GM21367 (cell line): ENCODE data around the gene PDE6G.
A peak's percentile ranks its signal among the peaks of the same experiment; 100 is the strongest.
"Not testable (repeated sequence)": the region's sequence is repeated elsewhere in the genome, so short reads cannot be mapped to it uniquely, and the experiment has no call there.

Experiments used
- ATAC-seq: cut with Tn5 transposase; IDR thresholded peaks from one replicate; pipeline ENCODE4 v1.9.1; 2021; ENCODE audit not compliant: unreplicated experiment

The PDE6G gene

GRCh38 chr17:81687770-81688541 is 31.6 kb upstream of the PDE6G start:
- no peak for ATAC-seq

- no peak for ATAC-seq
Measured at GRCh38 chr17:81686614-81687013, 30.3 kb upstream of the PDE6G start.

- ATAC-seq = no peak
Measured at GRCh38 chr17:81685108-81685507, 28.8 kb upstream of the PDE6G start.

DNA sequence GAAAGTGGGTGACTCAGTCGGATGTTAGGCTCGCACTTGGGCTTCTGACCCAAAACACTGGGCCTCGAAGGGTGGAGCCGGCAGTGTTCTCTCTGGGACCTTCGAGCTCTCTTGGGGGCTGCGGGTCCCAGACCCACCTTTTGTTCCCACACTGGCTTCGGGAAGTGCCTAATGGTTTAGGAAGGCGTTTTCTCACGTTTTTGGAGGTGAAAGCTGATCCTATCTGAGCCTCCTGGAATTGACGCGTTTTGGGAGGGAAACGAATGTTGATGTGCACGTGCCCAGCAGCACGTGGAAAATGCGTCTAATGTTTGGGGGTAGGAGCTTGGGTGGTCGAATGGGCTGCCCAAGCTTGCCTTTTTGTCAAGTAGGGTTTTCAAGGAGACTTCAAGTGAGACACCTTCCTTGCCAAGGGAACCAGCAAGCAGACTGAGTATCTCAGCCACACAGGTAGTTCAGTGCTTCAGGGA is 28.1 kb upstream of the PDE6G start:
- ATAC-seq = no peak

DNA sequence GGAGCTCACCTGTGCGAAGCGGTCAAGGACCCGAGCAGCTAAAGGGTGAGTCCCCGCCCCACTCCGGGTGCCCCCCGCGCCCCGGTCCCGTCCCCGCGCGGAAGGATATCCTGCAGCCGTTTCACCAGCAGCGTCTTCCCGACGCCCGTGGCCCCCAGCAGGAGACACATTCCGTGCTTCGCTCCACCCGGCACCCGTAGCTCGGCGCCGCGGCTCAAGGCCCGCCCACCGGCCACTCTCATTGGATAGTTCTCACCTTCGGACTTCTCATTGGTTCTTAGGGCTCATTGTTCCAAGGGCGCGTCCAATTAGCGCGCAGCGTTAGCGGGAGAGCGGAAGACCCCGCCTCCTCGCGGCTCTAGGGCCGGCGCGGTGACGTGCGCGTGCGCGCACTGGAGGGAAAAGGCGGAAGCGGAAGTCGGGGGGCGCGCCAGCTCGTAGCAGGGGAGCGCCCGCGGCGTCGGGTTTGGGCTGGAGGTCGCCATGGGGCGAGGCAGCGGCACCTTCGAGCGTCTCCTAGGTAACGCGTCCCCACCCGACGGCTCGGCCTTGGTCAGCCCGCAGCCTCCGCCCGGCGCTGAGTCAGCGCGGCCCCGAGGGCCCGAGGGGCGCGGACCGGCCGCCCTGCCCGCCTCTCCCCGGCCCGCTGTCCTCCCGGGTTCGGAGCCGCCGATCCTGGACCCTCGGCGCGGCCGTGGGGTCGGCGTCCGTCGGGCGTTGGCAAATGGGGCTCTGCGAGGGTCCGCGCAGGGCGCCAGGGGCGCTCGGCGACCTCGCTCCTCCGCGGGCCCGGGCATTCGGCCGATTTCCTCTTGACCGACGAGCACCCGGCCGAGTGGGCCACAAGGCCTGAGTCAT is 27.5 kb upstream of the PDE6G start, which contains the start of the genes ARL16 and HGS:
Gene ARL16, minus strand, starts transcription at position 214 of the 858 bp plus-strand sequence. Its CDS starts 44 bp downstream, at position 170.
Gene HGS, plus strand, starts transcription at position 428 of the 858 bp plus-strand sequence. Its CDS starts 56 bp downstream, at position 484.
- peak; percentile 78 for ATAC-seq

- no peak for ATAC-seq
Measured at GRCh38 chr17:81683208-81683583, 26.9 kb upstream of the PDE6G start.

- no peak for ATAC-seq
Measured at GRCh38 chr17:81682565-81683207, 26.3 kb upstream of the PDE6G start.

GRCh38 chr17:81681672-81682071 is 25.3 kb upstream of the PDE6G start:
- ATAC-seq = no peak

- ATAC-seq = no peak
Measured at GRCh38 chr17:81680150-81680549, 23.8 kb upstream of the PDE6G start.

DNA sequence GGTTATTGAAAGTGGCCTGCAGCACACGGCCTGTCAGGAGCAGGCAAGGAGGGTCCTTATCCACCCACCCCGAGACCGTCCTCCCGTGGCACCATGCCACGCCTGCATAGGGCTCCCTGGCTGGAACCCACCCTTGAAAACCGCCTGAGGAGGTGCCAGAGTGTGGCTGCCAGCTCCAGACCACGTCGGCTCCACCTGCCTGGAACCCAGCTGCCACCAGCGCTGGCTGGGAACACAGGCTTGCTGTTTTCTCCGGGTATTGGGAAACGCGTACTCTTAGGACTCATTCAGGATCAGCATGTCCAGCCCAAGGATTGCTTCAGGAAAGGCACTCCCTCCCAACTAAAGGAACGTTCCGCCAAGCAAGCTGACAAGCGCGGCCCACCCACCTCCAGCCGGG is 20.6 kb upstream of the PDE6G start:
- ATAC-seq = no peak

GRCh38 chr17:81675515-81676221 is 19.3 kb upstream of the PDE6G start:
- not testable (repeated sequence) for ATAC-seq

- no peak for ATAC-seq
Measured at GRCh38 chr17:81673561-81674258, 17.4 kb upstream of the PDE6G start.

DNA sequence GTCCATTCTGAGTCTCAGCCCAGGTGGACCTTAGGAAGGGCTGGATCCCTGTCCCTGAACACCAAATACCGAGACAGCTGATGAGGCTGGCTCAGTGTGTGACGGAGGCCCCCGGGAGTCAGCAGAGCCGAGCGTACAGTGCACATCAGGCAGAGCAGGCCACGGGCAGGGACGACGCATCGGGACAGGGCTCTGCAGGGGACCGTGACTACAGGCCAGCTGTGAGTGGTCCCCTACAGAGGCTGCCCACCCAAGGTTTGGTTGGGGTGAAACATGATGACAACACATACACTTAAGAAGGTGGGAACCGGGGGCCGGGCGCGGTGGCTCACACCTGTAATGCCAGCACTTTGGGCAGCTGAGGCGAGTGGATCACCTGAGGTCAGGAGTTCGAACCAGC is 16.6 kb upstream of the PDE6G start:
- no peak for ATAC-seq

GRCh38 chr17:81672504-81672903 is 16.2 kb upstream of the PDE6G start:
- no peak for ATAC-seq

- no peak for ATAC-seq
Measured at GRCh38 chr17:81667754-81668153, 11.4 kb upstream of the PDE6G start.

DNA sequence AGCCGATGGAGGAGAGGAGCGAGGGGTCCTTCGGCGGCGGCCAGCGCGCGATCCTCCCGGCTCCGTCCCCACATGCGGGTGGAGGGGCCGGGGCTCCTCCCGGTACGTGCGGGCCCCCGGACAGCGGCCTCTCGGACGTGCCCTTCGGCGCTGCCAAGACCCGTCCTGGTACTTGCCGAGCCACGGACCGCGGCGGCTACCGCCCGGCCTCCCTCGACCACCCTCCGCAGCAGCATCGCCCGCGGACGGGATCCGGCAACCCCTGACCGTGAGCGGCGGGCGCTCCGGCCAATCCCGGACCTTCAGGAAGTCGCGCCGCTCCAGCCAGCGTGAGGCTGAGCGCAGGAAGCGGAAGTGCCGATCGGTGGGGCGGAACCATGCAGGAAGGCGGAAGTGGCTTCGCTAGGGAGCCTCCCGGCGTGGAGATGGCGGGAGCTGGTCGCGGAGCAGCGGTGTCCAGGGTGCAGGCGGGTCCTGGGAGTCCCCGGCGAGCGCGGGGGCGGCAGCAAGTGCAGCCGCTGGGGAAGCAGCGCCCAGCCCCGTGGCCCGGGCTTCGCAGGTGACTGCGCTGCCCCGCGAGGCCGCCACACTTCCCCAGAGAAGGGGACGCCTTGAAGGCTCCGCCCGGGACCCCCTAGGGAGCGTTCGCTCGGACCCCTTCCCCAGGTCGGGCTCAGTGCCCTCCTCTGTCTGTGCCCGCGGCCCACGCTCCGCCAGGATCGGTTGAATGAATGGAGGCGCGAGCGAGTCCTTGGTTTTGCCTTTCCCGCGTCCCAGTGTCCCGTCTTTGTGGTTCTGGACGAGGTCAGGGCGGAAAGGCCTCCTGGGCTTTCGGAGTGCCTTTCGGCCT is 10.2 kb upstream of the PDE6G start, which contains the start of the genes CCDC137 and OXLD1:
Gene CCDC137, plus strand, starts transcription at position 396 of the 850 bp plus-strand sequence. Its CDS starts 30 bp downstream, at position 426.
Gene OXLD1, minus strand, starts transcription at position 264 of the 850 bp plus-strand sequence. Its CDS starts 28 bp downstream, at position 236.
- peak; percentile 80 for ATAC-seq

- ATAC-seq = peak; percentile 9
Measured at GRCh38 chr17:81666092-81666341, 9.7 kb upstream of the PDE6G start.

GRCh38 chr17:81665205-81666091 is 9.1 kb upstream of the PDE6G start:
- no peak for ATAC-seq
